Kidney tubule cell (primary cell): ENCODE measurements around the gene SELENOV.

ENCODE experiments used
- DNase-seq: peaks from one replicate; pipeline ENCODE4 v3.0.0-alpha.2; 2018; ENCODE audit warnings: low spot score

The SELENOV gene, protein sequence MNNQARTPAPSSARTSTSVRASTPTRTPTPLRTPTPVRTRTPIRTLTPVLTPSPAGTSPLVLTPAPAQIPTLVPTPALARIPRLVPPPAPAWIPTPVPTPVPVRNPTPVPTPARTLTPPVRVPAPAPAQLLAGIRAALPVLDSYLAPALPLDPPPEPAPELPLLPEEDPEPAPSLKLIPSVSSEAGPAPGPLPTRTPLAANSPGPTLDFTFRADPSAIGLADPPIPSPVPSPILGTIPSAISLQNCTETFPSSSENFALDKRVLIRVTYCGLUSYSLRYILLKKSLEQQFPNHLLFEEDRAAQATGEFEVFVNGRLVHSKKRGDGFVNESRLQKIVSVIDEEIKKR

DNA sequence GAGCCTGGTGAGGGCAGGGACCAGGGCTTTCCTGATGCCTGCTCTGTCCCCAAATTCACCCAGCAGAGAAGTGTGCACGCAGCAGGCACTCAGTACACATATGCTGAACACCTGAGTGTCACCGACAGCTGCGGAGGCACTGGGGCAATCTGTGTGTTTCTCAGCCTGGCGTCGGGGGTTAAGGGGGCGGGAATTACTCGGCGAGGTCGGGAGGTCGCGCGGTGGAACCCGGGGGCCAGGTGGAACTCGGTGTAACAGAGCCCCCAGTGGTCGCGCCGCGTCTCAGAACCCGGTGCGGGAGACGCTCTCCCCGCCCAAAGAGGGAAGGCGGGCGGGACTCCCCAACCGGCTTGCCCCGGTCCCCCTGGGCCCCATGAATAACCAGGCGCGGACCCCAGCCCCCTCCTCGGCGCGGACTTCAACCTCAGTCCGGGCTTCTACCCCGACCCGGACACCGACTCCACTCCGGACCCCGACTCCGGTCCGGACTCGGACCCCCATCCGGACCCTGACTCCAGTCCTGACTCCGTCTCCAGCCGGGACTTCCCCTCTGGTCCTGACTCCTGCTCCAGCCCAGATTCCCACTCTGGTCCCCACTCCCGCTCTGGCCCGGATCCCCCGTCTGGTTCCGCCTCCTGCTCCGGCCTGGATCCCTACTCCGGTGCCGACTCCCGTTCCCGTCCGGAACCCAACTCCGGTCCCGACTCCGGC, at the start of gene SELENOV:
Gene SELENOV (plus strand): TSS at position 300 of the 711 bp plus-strand sequence. CDS start 74 bp downstream, at position 374.
- DNase-seq = no peak

GRCh38 chr19:39465956-39466747, 48.8 kb upstream of the SELENOV start:
- no peak for DNase-seq

GRCh38 chr19:39467941-39468340, 47.0 kb upstream of the SELENOV start:
- no peak for DNase-seq

GRCh38 chr19:39469036-39469435, 45.9 kb upstream of the SELENOV start:
- no peak for DNase-seq

DNA sequence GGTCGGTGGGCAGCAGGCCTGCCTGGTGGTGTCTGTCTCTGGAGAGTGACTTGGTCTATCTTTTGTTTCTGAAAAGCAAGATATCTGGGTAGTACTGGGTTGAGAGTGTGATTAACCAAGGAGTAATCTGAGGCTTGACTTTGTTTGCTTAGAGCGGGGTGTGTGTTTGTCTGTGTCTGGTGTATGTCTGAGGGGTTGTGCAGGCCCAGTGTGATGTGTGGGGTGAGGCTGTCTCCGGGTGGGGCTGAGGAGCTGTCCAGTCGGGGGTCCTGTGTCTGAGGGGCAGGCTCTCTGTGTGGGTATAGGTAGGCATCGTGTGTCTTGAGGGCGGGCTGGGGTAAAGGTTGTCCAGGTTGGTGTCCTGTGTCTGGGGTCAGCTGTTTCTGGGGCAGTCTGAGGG, 45.4 kb upstream of the SELENOV start:
- no peak for DNase-seq

GRCh38 chr19:39470724-39471339, 44.1 kb upstream of the SELENOV start:
- DNase-seq = peak; percentile 14

DNA sequence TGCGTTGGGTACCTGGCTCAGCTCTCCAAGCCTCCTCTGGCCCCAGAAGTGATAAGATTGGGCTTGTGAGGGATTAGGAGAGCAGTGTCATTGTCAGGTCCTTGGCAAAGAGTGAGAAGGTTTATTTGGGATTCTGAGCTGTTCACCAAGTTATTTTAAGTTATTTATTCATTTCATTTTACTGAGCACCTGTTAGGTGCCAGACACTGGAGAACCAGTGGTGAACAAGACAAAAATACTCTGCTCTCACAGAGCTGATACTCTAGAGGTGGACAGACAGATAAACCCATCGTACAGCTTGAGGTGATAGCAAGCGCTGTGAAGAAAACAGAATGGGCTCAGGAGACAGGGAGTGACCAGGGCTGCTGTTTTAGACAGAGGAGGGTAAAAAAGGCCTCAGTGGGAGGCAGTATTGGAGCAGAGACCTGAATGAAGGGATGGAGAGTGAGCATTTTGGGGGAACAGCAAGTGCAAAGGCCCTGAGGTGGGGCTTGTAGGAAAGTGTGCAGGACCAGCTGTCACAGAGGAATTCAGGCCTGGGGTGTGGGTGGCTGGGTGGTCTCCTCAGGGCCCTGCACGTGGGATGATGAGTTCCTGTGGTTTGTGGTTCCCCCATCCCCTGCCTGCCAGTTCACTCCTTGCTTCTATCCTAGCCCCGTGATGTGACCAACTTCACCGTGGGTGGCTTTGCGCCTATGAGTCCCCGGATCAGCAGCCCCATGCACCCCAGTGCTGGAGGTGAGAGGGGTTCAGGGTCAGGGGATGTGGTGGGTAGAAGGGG, 43.0 kb upstream of the SELENOV start:
- DNase-seq = no peak

- DNase-seq = no peak
These were observed 42.0 kb upstream of the SELENOV start for GRCh38 chr19:39472746-39473442.

DNA sequence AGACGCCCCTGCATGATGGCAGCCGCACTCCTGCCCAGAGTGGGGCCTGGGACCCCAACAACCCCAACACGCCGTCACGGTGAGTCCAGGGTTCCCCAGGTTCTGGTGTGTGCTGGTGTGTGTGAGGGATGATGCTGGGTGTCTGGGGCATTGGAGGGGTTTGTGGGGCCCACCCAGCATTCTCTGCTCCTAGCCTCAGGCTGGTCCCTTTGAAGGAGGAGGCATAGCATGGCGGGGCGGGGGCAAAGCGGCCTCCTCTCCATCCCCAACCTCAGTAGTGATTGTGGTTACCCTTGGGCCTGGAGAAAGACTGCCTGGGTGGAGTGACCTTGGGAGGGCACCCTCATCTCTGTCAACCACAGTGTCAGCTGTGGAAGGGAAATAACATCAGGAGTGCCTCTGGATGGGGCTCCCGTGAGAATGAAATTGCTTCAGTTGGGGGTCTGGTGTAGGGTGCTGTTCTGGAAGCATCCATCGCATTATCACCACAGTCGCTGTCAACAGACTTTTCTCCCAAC, 41.4 kb upstream of the SELENOV start:
- DNase-seq = no peak

- peak; percentile 22 for DNase-seq
These were observed 40.8 kb upstream of the SELENOV start for GRCh38 chr19:39474139-39474620.

- DNase-seq = no peak
These were observed 39.2 kb upstream of the SELENOV start for GRCh38 chr19:39475748-39476147.

DNA sequence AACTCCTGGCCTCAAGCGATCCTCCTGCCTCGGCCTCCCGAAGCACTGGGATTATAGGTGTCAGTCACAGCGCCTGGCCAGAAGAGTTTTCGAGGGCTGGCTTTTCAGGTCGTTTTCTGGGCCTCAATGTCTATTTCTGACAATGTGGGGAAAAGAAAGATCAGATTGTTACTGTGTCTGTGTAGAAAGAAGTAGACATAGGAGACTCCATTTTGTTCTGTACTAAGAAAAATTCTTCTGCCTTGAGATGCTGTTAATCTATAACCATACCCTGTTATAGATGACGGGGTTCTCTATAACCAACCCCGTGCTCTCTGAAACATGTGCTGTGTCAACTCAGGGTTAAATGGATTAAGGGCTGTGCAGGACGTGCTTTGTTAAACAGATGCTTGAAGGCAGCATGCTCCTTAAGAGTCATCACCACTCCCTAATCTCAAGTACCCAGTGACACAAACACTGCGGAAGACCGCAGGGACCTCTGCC, 35.6 kb upstream of the SELENOV start:
- DNase-seq = peak; percentile 45

DNA sequence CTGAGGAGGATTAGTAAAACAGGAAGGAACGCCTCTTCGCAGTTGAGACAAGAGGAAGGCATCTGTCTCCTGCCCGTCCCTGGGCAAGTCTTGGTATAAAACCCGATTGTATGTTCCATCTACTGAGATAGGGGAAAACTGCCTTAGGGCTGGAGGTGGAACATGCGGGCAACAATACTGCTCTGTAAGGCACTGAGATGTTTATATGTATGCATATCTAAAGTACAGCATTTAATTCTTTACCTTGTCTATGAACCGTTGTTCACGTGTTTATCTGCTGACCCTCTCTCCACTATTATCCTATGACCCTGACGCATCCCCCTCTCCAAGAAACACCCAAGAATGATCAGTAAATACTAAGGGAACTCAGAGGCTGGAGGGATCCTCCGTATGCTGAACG, 35.0 kb upstream of the SELENOV start:
- no peak for DNase-seq

GRCh38 chr19:39480337-39481228, 34.4 kb upstream of the SELENOV start, which contains the start of gene TIMM50:
TSS of gene TIMM50 (plus strand) at chr19:39480838. CDS start at chr19:39480854, 16 bp downstream.
- DNase-seq = peak; percentile 93

GRCh38 chr19:39481229-39481545, 33.8 kb upstream of the SELENOV start:
- no peak for DNase-seq

DNA sequence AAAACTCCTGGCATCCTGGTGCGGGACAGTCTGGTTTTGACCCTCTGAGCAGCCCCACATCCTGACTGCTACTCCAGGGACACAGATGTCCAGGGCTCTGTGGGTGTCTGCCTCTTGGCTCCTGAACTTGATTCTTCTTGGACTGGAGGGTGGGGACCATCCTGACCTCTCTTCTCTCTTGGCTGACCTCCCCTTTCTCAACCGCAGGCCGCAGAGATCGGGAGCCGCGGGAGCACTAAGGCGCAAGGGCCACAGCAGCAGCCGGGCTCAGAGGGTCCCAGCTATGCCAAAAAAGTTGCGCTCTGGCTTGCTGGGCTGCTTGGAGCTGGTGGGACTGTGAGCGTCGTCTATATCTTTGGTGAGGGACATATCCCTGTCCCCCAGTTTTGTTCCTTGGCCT, 33.3 kb upstream of the SELENOV start:
- no peak for DNase-seq

GRCh38 chr19:39483141-39483540, 31.8 kb upstream of the SELENOV start:
- DNase-seq = no peak

DNA sequence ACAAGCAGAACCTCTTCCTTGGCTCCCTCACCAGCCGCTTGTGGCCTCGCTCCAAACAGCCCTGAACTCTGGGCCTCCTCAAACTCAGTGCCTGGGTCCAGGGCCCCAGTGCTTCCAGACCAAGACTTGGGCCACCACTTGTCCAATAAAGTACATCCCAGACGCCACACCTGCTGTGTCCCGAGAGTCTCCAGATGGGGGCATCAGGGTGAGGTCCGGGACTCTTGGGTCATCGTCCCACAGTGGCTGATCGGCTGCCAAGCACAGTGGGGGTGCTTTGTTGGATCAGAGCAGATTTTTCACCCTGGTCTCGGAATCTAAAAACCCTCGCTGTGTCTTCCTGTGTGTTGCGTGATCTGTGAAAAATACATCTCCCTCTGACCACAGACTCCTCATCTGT, 25.2 kb upstream of the SELENOV start:
- no peak for DNase-seq

DNA sequence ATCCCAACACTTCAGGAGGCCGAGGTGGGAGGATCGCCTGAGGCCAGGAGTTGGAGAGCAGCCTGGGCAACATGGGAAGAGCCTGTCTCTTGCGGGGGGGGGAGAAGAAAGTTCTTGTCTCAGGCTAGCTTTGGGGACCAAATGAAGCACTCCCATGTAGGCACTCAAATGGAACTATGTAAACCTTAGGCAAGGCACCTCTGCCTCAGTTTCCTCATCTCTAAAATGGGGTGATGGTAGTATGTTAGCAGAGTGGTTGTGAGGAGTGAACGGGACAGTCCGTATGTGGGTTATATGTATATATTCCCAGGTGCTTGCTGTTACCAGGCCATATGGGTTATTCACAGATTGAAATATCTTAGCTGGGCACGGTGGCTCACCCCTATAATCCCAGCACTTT, 22.7 kb upstream of the SELENOV start:
- no peak for DNase-seq
